ENCODE results near the gene LAMA3. TPM values are rescaled to one million over a fixed set of nuclear protein-coding genes. Genes with fewer than 3 reads are reported as not detected.

Gene LAMA3
- total RNA-seq = 10 to 100 TPM; 14.9 to 81.4 (median 69.3) TPM

GRCh38 chr18:23689031-23689615 is at the start of gene LAMA3:
TSS of gene LAMA3 (plus strand) at chr18:23689453. CDS start at chr18:23689684, 231 bp downstream.
- Histone ChIP-seq H3K4me3 (peak within 1 kb of the TSS; percentile 44 to 81 (median 60)), H3K27me3 (no peaks in the 10 kb centered on the region), H3K27ac (peak within 1 kb of the TSS in 3 of 4 donors; percentile 36 to 42 (median 37)), H3K9me3 (no peaks in the 10 kb centered on the region), H3K4me1 (peaks cover 0 to 21% (median 0%) of the 10 kb centered on the region in 4 donors), H3K36me3 (no peaks in the 10 kb centered on the region)
- TF ChIP-seq CTCF (IDR thresholded peaks at IDR 0.05) = peak in 3 of 6 experiments; percentile 30 to 48 (median 38)
- peak; percentile 26 to 42 for TF ChIP-seq POLR2A (IDR thresholded peaks at IDR 0.05)
- peak in 2 of 3 donors; percentile 76 to 84 for DNase-seq

DNA sequence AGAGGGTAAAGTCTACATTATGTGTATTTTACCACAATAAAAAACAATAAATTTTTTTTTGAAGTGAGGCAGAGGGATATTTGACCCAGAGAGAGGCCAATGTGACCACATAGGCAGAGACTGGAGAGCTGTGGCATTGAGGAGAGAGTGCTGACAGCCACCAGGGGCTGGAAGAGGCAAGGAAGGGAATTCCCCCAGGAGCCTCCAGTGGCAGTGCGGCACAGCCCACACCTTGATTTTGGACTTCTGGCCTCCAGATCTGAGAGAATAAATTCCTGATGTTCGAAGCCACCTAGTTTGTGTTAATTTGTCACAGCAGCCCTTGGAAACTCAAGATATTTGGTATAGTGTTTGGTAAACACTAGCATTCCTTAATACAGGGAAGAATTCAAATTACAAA is 49.2 kb upstream of the LAMA3 start:
- no peak overlapping the region for H3K4me3 ChIP-seq

DNA sequence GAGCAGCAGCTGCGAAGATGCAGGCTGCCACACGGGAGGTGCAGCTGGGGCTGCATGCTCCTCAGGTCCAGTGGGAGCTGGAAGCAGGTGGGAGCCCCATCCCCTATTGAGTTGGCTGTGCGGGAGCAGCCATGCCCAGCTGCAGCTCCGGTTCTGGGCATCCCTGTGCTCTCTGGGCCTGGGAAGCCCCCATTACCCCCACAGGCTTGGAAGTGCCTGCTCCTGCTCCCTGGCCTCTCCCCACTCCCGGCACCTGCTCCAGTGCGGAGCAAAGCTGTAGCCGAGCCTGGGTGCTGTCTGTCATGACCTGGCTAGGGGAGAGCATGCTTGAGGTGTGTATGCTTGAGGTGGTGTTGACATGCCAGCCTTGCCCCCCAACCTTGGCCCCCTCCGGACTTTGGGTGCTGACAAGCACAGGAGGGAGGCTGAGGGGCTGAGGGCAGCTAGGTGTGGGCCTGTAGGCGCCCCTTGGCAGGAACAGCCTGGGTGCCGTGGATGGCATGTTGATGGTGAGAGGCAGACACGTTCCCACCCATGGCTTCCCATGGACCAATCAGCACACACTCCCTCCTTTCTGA is 48.0 kb upstream of the LAMA3 start:
- no peaks in the 10 kb centered on the region for H3K27me3 ChIP-seq
- DNase-seq = no peak
- H3K27ac ChIP-seq = no peak overlapping the region
- H3K36me3 ChIP-seq = no peaks in the 10 kb centered on the region
- TF ChIP-seq CTCF (IDR thresholded peaks at IDR 0.05) (no peak), POLR2A (IDR thresholded peaks at IDR 0.05) (no peak)
- H3K4me1 ChIP-seq = no peaks in the 10 kb centered on the region
- no peak overlapping the region for H3K4me3 ChIP-seq
- H3K9me3 ChIP-seq = no peaks in the 10 kb centered on the region

More for the DNA sequence above, 49.2 kb upstream of the LAMA3 start:
- Histone ChIP-seq H3K27ac (no peak overlapping the region), H3K9me3 (no peaks in the 10 kb centered on the region), H3K36me3 (no peaks in the 10 kb centered on the region), H3K4me1 (no peaks in the 10 kb centered on the region), H3K27me3 (no peaks in the 10 kb centered on the region)
- TF ChIP-seq POLR2A (IDR thresholded peaks at IDR 0.05) (no peak), CTCF (IDR thresholded peaks at IDR 0.05) (peak in 1 of 6 experiments; percentile 29)
- DNase-seq = no peak

GRCh38 chr18:23641937-23642666 is 47.2 kb upstream of the LAMA3 start:
- Histone ChIP-seq H3K36me3 (no peaks in the 10 kb centered on the region), H3K4me1 (no peaks in the 10 kb centered on the region), H3K27ac (no peak overlapping the region), H3K27me3 (no peaks in the 10 kb centered on the region), H3K4me3 (no peak overlapping the region), H3K9me3 (no peaks in the 10 kb centered on the region)
- TF ChIP-seq POLR2A (IDR thresholded peaks at IDR 0.05) (no peak), CTCF (IDR thresholded peaks at IDR 0.05) (no peak)
- no peak for DNase-seq

- no peak for TF ChIP-seq CTCF (IDR thresholded peaks at IDR 0.05)
- no peak for TF ChIP-seq POLR2A (IDR thresholded peaks at IDR 0.05)
- H3K27me3 ChIP-seq = no peaks in the 10 kb centered on the region
Measured at GRCh38 chr18:23643815-23644490, 45.3 kb upstream of the LAMA3 start.

More at GRCh38 chr18:23643815-23644490, 45.3 kb upstream of the LAMA3 start:
- Histone ChIP-seq H3K36me3 (no peaks in the 10 kb centered on the region), H3K4me3 (no peak overlapping the region), H3K9me3 (no peaks in the 10 kb centered on the region), H3K4me1 (no peaks in the 10 kb centered on the region), H3K27ac (no peak overlapping the region)
- no peak for DNase-seq

Data from Peyer's patch (tissue), 4 donors.